ENCODE data around the gene BMP5.

BMP5 gene

DNA sequence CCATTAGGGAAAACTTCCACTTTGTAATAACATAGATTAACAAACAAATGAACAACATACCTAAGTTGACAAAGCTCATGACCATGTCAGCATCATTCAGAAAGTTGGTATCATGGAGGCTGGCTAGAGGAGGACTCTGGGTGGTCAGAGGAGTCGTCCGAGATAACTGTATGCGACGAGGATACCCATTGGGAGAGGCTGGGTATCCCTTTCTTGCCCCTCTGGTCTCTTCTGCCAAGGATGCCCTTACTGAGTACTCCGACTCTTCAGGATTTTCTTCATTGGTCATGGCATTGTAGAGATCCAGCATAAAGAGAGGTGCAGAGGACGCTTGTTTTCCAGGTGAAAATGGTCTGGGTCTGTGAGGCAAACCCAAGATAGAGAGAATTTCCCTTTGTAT lies 1.1 kb downstream of the BMP5 start:
- TF ChIP-seq, protein P1, sequence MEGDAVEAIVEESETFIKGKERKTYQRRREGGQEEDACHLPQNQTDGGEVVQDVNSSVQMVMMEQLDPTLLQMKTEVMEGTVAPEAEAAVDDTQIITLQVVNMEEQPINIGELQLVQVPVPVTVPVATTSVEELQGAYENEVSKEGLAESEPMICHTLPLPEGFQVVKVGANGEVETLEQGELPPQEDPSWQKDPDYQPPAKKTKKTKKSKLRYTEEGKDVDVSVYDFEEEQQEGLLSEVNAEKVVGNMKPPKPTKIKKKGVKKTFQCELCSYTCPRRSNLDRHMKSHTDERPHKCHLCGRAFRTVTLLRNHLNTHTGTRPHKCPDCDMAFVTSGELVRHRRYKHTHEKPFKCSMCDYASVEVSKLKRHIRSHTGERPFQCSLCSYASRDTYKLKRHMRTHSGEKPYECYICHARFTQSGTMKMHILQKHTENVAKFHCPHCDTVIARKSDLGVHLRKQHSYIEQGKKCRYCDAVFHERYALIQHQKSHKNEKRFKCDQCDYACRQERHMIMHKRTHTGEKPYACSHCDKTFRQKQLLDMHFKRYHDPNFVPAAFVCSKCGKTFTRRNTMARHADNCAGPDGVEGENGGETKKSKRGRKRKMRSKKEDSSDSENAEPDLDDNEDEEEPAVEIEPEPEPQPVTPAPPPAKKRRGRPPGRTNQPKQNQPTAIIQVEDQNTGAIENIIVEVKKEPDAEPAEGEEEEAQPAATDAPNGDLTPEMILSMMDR (IDR thresholded peaks at IDR 0.05; ENCODE audit: low read depth, low read length), result no peak
- no peak overlapping the region for H3K4me3 ChIP-seq (replicated peaks in 1 of 2; ENCODE audit: low read depth in 2 of 2, low read length in 2 of 2)
- DNase-seq (ENCODE audit: low read depth in 2 of 2), result no peak

DNA sequence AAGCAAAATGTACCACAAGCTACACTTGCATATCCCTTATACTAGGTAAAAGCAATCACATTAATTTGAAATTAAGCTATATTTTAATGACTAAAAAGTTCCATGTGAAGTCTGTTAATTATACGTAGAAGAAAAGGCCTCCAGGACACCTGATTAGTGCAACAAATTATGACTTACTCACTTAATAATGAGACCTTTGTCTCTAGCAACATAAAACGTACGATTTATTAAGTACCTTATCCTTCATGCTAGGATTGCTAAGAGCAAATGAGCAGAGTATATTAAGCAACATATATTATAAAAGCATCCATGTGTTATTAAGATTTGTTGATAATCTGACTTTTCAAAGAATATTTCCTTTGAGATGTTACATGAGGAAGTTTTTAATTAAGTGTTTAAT lies 2.5 kb downstream of the BMP5 start:
- no peak for DNase-seq (ENCODE audit: low read depth in 2 of 2)
- TF ChIP-seq, protein P1 (IDR thresholded peaks at IDR 0.05; ENCODE audit: low read depth, low read length), result no peak
- no peak overlapping the region for H3K4me3 ChIP-seq (replicated peaks in 1 of 2; ENCODE audit: low read depth in 2 of 2, low read length in 2 of 2)

DNA sequence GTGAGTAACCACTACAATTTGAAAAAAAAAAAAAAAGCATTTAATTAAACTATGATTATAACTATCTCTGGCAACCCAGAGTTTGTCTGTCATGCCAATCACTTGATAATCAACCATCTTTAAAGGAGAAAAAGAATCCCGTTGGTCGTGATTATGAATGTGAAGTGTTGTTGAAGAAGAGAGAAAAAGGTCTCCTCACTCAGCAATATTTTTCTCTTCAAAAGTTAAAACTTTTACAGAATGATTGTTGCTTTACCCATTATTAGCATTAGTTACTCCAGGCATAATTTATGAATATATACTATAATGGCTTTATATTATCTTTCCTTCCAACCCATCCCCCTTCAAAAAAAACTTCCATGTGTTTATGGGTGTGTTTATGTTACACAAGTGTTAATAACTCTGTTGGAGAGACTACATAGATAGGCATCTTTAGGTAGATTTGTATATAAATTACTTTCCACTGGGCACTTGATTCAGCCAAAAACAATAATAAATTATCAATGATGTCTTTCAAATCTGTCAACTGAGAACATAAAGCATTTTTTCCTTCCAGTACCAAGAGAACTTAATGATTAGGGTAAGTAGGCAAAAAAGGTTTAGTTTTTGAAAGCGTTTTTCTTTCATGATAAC lies 5.1 kb downstream of the BMP5 start:
- no peak overlapping the region for H3K4me3 ChIP-seq (replicated peaks in 1 of 2; ENCODE audit: low read depth in 2 of 2, low read length in 2 of 2)
- no peak for DNase-seq (ENCODE audit: low read depth in 2 of 2)
- TF ChIP-seq, protein P1 (IDR thresholded peaks at IDR 0.05; ENCODE audit: low read depth, low read length), result no peak

DNA sequence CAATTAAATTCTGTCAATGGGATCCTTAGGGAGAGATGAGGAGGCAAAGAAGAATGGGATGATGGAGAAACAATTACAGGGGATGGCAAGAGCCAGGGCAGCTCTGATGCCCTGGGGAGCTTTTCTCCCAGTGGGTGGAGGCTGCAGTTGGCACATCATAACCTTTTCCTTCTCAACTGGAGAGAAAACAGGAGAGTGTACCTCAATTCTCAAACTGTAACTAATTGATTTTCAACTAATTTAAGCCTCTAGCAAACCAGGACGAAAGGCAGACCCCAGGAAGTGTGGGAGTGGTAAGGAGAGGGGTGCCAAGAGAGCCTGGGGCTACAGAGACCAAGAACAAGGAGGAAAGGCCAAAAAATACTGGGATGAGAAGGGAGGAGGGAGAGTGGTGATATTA lies 5.7 kb downstream of the BMP5 start:
- TF ChIP-seq, protein P1 (IDR thresholded peaks at IDR 0.05; ENCODE audit: low read depth, low read length), result no peak
- H3K4me3 ChIP-seq (replicated peaks in 1 of 2; ENCODE audit: low read depth in 2 of 2, low read length in 2 of 2), result no peak overlapping the region
- DNase-seq (ENCODE audit: low read depth in 2 of 2), result no peak

DNA sequence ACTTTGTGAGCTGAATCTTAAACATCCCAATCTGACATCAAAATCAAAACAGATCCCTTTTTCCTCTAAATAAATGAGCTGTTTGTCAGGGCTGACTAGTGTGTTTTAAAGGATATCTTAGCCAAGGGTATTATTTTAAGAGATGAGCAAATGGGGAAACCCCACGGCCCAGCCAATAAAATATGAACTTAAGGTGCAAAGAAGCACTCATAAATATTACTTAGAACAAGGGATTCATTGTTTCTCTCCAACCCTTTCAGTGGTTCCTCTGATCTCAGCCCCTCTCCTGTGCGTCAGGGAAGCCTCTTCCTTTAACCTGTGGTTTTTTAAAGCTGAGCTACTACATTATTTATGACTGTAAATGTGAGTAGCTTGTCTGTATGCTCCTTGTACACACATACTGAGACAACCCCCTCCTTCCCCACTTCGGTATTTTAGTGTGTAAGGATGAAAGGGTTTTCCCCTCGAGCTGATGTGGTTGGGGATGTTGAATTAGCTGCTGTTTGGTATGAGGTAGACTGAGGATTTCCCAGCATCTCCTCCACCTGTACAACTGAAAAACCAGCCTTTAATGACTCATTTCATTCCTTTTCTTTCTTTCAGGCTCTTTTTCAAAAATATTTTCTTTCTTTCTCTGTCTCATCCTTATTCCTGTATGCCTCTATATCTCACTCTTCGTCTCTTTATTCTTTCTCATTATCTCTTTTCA lies 6.5 kb downstream of the BMP5 start:
- TF ChIP-seq, protein P1 (IDR thresholded peaks at IDR 0.05; ENCODE audit: low read depth, low read length), result no peak
- no peak overlapping the region for H3K4me3 ChIP-seq (replicated peaks in 1 of 2; ENCODE audit: low read depth in 2 of 2, low read length in 2 of 2)
- DNase-seq (ENCODE audit: low read depth in 2 of 2), result no peak

DNA sequence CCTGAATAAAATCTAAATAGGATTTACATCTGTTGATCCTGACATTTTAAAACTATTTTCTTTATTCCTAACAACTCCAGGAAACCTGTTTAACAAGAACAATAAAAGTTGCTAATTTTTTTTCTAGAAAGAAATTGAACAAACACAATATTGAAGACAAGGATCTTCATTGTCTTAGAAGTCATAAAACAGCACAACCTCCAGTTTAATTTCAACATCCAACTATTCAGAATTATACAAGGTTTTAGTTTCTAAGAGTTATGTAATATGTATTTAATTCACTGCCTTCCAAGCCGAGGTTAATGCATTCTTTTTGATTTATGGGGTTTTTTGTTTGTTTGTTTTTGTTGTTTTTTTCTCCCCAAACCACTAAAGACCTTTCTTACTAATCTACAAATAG lies 7.2 kb downstream of the BMP5 start:
- TF ChIP-seq, protein P1 (IDR thresholded peaks at IDR 0.05; ENCODE audit: low read depth, low read length), result no peak

More for the DNA sequence above, 7.2 kb downstream of the BMP5 start:
- no peak for DNase-seq (ENCODE audit: low read depth in 2 of 2)
- no peak overlapping the region for H3K4me3 ChIP-seq (replicated peaks in 1 of 2; ENCODE audit: low read depth in 2 of 2, low read length in 2 of 2)
